ENCODE data around the gene SCIMP. TPM values are rescaled to one million over a fixed set of nuclear protein-coding genes. Genes with fewer than 3 reads are reported as not detected.

SCIMP gene
- total RNA-seq, 1 experiment from 2014 or later, result not detected

- POLR2A ChIA-PET (ENCODE audit: unreplicated experiment), result interaction anchor here (0.5 to 0.6 kb wide), 4 partner anchors 79 to 482 kb away, joined by 3 to 6 read pairs (median 4); partner anchors contain the start of gene ARRB2
- peak; percentile 89 to 98 for DNase-seq
- CTCF ChIA-PET, result interaction anchor here (0.6 to 0.7 kb wide), 2 partner anchors 38 to 46 kb away, joined by 3 to 4 read pairs; no protein-coding TSS in a partner anchor
- intact Hi-C loops (cut with micrococcal nuclease; ENCODE audit: unreplicated experiment), result loop anchor here (1.0 kb wide), 1 partner anchor 80 kb away; the partner anchor contains the start of gene ZNF232
- H3K27me3 ChIP-seq (ENCODE audit: insufficient read depth, low read depth), result no peaks in the 10 kb centered on the region
- H3F3A ChIP-seq (ENCODE audit: insufficient read depth, low read depth), result peaks cover 12% of the 10 kb centered on the region; the same call in 1 of the 2 replicates
- TF ChIP-seq, protein P1, sequence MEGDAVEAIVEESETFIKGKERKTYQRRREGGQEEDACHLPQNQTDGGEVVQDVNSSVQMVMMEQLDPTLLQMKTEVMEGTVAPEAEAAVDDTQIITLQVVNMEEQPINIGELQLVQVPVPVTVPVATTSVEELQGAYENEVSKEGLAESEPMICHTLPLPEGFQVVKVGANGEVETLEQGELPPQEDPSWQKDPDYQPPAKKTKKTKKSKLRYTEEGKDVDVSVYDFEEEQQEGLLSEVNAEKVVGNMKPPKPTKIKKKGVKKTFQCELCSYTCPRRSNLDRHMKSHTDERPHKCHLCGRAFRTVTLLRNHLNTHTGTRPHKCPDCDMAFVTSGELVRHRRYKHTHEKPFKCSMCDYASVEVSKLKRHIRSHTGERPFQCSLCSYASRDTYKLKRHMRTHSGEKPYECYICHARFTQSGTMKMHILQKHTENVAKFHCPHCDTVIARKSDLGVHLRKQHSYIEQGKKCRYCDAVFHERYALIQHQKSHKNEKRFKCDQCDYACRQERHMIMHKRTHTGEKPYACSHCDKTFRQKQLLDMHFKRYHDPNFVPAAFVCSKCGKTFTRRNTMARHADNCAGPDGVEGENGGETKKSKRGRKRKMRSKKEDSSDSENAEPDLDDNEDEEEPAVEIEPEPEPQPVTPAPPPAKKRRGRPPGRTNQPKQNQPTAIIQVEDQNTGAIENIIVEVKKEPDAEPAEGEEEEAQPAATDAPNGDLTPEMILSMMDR (conservative IDR thresholded peaks at IDR 0.05), result peak; percentile 71
- TF ChIP-seq EZH2 (IDR thresholded peaks at IDR 0.05; ENCODE audit: low read depth), result no peak
- H3K4me1 ChIP-seq (replicated peaks; ENCODE audit: insufficient read depth), result peaks cover 5% of the 10 kb centered on the region; the same call in 1 of the 2 replicates
- peak within 1 kb of the TSS; percentile 66 for H3K4me3 ChIP-seq
- H3K27ac ChIP-seq, result peak within 1 kb of the TSS; percentile 22; the same call in 1 of the 2 replicates
- H3K9me3 ChIP-seq (ENCODE audit: insufficient read depth, low read depth), result peaks cover 38% of the 10 kb centered on the region
- no TSS peak for BruUV-seq (replicated peaks)
- H3K4me2 ChIP-seq, result peak within 1 kb of the TSS; percentile 80
- peaks cover 33% of the 10 kb centered on the region for H3K36me3 ChIP-seq (ENCODE audit: low read depth)
- H3K9me2 ChIP-seq (ENCODE audit: insufficient read depth), result no peaks in the 10 kb centered on the region
- H4K20me1 ChIP-seq (ENCODE audit: insufficient read depth), result no peaks in the 10 kb centered on the region
- peak within 1 kb of the TSS; percentile 98 for H2AFZ ChIP-seq
- H3K79me2 ChIP-seq (ENCODE audit: low read depth), result peaks cover 16% of the 10 kb centered on the region
Observed at GRCh38 chr17:5191541-5192417, 42.9 kb downstream of the SCIMP start, which contains the start of gene ZNF594. ZNF594 (minus strand) TSS chr17:5191868; CDS start chr17:5184256, 7,612 bp downstream.

- peaks cover 76% of the 10 kb centered on the region for H3K9me3 ChIP-seq (ENCODE audit: insufficient read depth, low read depth)
- ChIA-PET CTCF (no interaction called here), POLR2A (ENCODE audit: unreplicated experiment) (no interaction called here)
- TF ChIP-seq, protein P1 (conservative IDR thresholded peaks at IDR 0.05), result no peak
- TF ChIP-seq EZH2 (IDR thresholded peaks at IDR 0.05; ENCODE audit: low read depth), result no peak
- no peaks in the 10 kb centered on the region for H3K9me2 ChIP-seq (ENCODE audit: insufficient read depth)
- no TSS peak for BruUV-seq (replicated peaks)
- peaks cover 20% of the 10 kb centered on the region for H3K36me3 ChIP-seq (ENCODE audit: low read depth)
- H3K4me3 ChIP-seq, result no peak overlapping the region
- intact Hi-C loops (cut with micrococcal nuclease; ENCODE audit: unreplicated experiment), result no loop called here
- no peak for DNase-seq
- H2AFZ ChIP-seq, result no peak overlapping the region
- H3F3A ChIP-seq (ENCODE audit: insufficient read depth, low read depth), result peaks cover 38% of the 10 kb centered on the region
- no peaks in the 10 kb centered on the region for H3K27me3 ChIP-seq (ENCODE audit: insufficient read depth, low read depth)
- H3K27ac ChIP-seq, result no peak overlapping the region
- no peaks in the 10 kb centered on the region for H3K79me2 ChIP-seq (ENCODE audit: low read depth)
- H3K4me2 ChIP-seq, result no peak overlapping the region
- no peaks in the 10 kb centered on the region for H4K20me1 ChIP-seq (ENCODE audit: insufficient read depth)
- H3K4me1 ChIP-seq (replicated peaks; ENCODE audit: insufficient read depth), result no peaks in the 10 kb centered on the region
Observed at GRCh38 chr17:5184288-5184687, 50.4 kb downstream of the SCIMP start.

DNA sequence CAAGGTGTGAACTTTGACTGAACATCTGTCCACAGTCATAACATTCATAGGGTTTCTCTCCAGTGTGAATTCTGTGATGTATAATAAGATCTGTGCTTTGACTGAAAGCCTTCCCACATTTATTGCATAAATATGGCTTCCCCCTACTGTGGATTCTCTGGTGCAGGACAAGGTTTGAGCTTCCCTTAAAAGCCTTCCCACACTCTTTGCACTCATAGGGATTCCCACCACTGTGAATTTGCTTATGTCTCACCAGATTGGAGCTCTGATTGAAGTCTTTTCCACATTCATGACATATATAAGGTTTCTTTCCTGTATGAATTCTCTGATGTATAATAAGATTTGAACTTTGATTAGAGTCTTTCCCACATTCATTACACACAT, 51.3 kb downstream of the SCIMP start:
- Histone ChIP-seq H3F3A (ENCODE audit: insufficient read depth, low read depth) (peaks cover 38% of the 10 kb centered on the region), H3K4me1 (replicated peaks; ENCODE audit: insufficient read depth) (no peaks in the 10 kb centered on the region), H3K9me2 (ENCODE audit: insufficient read depth) (no peaks in the 10 kb centered on the region), H3K4me3 (0 out of 2 replicates have a peak overlapping the region, but pooled peaks have one; percentile 3), H3K27me3 (ENCODE audit: insufficient read depth, low read depth) (no peaks in the 10 kb centered on the region), H3K36me3 (ENCODE audit: low read depth) (peaks cover 13% of the 10 kb centered on the region), H4K20me1 (ENCODE audit: insufficient read depth) (no peaks in the 10 kb centered on the region), H3K9me3 (ENCODE audit: insufficient read depth, low read depth) (peaks cover 76% of the 10 kb centered on the region), H3K4me2 (no peak overlapping the region), H2AFZ (no peak overlapping the region), H3K79me2 (ENCODE audit: low read depth) (no peaks in the 10 kb centered on the region), H3K27ac (no peak overlapping the region)
- no peak for DNase-seq
- CTCF ChIA-PET, result no interaction called here
- BruUV-seq (replicated peaks), result no TSS peak
- POLR2A ChIA-PET (ENCODE audit: unreplicated experiment), result interaction anchor here (0.7 kb wide), 1 partner anchor 89 kb away, joined by 3 read pairs; no protein-coding TSS in a partner anchor
- intact Hi-C loops (cut with micrococcal nuclease; ENCODE audit: unreplicated experiment), result no loop called here
- TF ChIP-seq, protein P1 (conservative IDR thresholded peaks at IDR 0.05), result no peak
- TF ChIP-seq EZH2 (IDR thresholded peaks at IDR 0.05; ENCODE audit: low read depth), result no peak
